A549 (cell line): ENCODE measurements around the gene KCNK6.

Experiments used
- CEBPB ChIP-seq, 2 experiments: fragments of >200 bp in 1 of 2; sonication (Bioruptor Twin) in 1 of 2; formaldehyde crosslinking in 1 of 2; IDR thresholded peaks; 2 replicates each; pipeline ENCODE4 v1.6.1; 2012 to 2016
- CHD4 ChIP-seq: fragments of 200-600 bp; sonication (generic); IDR thresholded peaks from 2 replicates; pipeline ENCODE4 v1.6.1; 2016; ENCODE audit warnings: antibody characterized with exemption, mild to moderate bottlenecking, borderline replicate concordance
- CTCF ChIP-seq: fragments of >200 bp; sonication (Bioruptor Twin); formaldehyde crosslinking; IDR thresholded peaks from 3 replicates; pipeline ENCODE4 v1.5.1; 2016
- E2F6 ChIP-seq: IDR thresholded peaks from 2 replicates; pipeline ENCODE4 v1.6.1; 2012; ENCODE audit warnings: low read depth, borderline replicate concordance
- GATA3 ChIP-seq: IDR thresholded peaks from 2 replicates; pipeline ENCODE4 v1.6.1; 2012; ENCODE audit warnings: borderline replicate concordance
- JUNB ChIP-seq: fragments of >200 bp; sonication (Bioruptor Twin); formaldehyde crosslinking; IDR thresholded peaks from 2 replicates; pipeline ENCODE4 v1.6.1; 2016
- MAZ ChIP-seq: fragments of 150-350 bp; IDR thresholded peaks from 2 replicates; pipeline ENCODE4 v1.6.1; 2014; ENCODE audit warnings: antibody characterized with exemption, low read depth, low read length, borderline replicate concordance
- RFX5 ChIP-seq: fragments of 450-650 bp; IDR thresholded peaks from 2 replicates; pipeline ENCODE4 v1.7.1; 2014; ENCODE audit warnings: antibody characterized with exemption, mild to moderate bottlenecking, moderate library complexity
- SMC3 ChIP-seq: fragments of >200 bp; sonication (Bioruptor Twin); formaldehyde crosslinking; IDR thresholded peaks from 3 replicates; pipeline ENCODE4 v1.6.1; 2018; ENCODE audit warnings: inconsistent platforms

- TF ChIP-seq JUNB (no peak), CEBPB (IDR thresholded peaks at IDR 0.05) (no peak), MAZ (no peak), SMC3 (no peak), GATA3 (no peak), RFX5 (no peak), CTCF (no peak), CHD4 (no peak), E2F6 (no peak)
Observed at GRCh38 chr19:38367041-38367440, 47.4 kb downstream of the KCNK6 start.
